ENCODE data around the gene MCFD2. TPM values are rescaled to one million over a fixed set of nuclear protein-coding genes. Genes with fewer than 3 reads are reported as not detected.

Gene MCFD2
- total RNA-seq, 1 donor from 2014 or later, result 33.0 TPM

GRCh38 chr2:46873604-46874068, 42.0 kb downstream of the MCFD2 start:
- no peak for DNase-seq
- no peak overlapping the region for H3K4me3 Mint-ChIP-seq (ENCODE audit: unreplicated experiment)

GRCh38 chr2:46872902-46873603, 42.6 kb downstream of the MCFD2 start:
- Mint-ChIP-seq H3K27ac (ENCODE audit: unreplicated experiment) (no peak overlapping the region), H3K36me3 (ENCODE audit: unreplicated experiment) (peaks cover 14% of the 10 kb centered on the region), H3K4me3 (ENCODE audit: unreplicated experiment) (peak overlapping the region; percentile 58), H3K27me3 (ENCODE audit: unreplicated experiment) (no peaks in the 10 kb centered on the region), H3K4me1 (ENCODE audit: low read depth, unreplicated experiment) (peaks cover 8% of the 10 kb centered on the region), H3K9me3 (ENCODE audit: unreplicated experiment) (peaks cover 2% of the 10 kb centered on the region)
- no peak for DNase-seq
- TF ChIP-seq CTCF (IDR thresholded peaks at IDR 0.05; ENCODE audit: partially characterized antibody, unreplicated experiment), result no peak

More at GRCh38 chr2:46873604-46874068, 42.0 kb downstream of the MCFD2 start:
- H3K36me3 Mint-ChIP-seq (ENCODE audit: unreplicated experiment), result peaks cover 14% of the 10 kb centered on the region
- no peak for TF ChIP-seq CTCF (IDR thresholded peaks at IDR 0.05; ENCODE audit: partially characterized antibody, unreplicated experiment)
- H3K27me3 Mint-ChIP-seq (ENCODE audit: unreplicated experiment), result no peaks in the 10 kb centered on the region
- H3K4me1 Mint-ChIP-seq (ENCODE audit: low read depth, unreplicated experiment), result peaks cover 8% of the 10 kb centered on the region
- H3K9me3 Mint-ChIP-seq (ENCODE audit: unreplicated experiment), result peaks cover 2% of the 10 kb centered on the region
- H3K27ac Mint-ChIP-seq (ENCODE audit: unreplicated experiment), result no peak overlapping the region

GRCh38 chr2:46871976-46872381, 43.6 kb downstream of the MCFD2 start:
- DNase-seq, result no peak
- H3K36me3 Mint-ChIP-seq (ENCODE audit: unreplicated experiment), result peaks cover 14% of the 10 kb centered on the region
- H3K27ac Mint-ChIP-seq (ENCODE audit: unreplicated experiment), result no peak overlapping the region
- no peaks in the 10 kb centered on the region for H3K27me3 Mint-ChIP-seq (ENCODE audit: unreplicated experiment)
- no peak overlapping the region for H3K4me3 Mint-ChIP-seq (ENCODE audit: unreplicated experiment)
- no peak for TF ChIP-seq CTCF (IDR thresholded peaks at IDR 0.05; ENCODE audit: partially characterized antibody, unreplicated experiment)
- H3K9me3 Mint-ChIP-seq (ENCODE audit: unreplicated experiment), result peaks cover 2% of the 10 kb centered on the region
- peaks cover 8% of the 10 kb centered on the region for H3K4me1 Mint-ChIP-seq (ENCODE audit: low read depth, unreplicated experiment)

DNA sequence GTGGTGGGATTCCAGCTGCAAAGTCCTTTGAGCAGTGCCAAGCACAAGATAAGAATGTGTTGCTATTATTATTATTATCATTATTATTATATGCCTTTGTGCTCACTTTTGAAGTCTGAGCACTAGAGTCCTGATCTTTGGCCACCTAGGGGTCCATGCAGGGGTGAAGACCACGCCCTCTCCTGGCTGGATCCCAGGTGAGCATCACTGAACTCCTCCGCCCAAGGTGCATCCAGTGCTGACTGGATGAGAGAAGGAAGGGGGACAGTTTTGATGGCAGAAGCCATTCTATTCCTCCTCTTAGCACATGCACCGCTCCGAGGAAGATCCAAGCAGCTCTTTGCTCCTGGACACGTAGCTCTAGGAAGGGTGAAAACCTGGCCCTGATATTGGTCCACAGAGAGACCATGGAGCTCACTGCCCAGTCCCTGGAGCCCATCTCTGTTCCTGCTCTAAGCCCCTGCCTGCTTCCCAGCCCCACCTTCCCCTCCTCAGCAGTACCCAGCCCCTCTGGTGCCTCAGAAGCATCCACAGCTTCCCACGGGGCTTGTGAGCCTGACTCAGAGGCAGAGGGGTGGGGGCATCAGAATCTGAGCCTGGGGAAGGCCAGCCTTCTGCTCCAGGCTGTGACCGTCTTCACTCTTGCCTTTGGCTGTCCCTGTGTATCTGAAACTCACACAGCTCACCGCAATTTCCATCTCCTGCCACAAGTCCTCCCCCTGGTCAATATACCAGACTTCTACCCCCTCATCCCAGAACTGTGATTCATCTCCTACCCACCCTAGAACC, 45.4 kb downstream of the MCFD2 start:
- TF ChIP-seq CTCF (IDR thresholded peaks at IDR 0.05; ENCODE audit: partially characterized antibody, unreplicated experiment), result no peak
- peaks cover 22% of the 10 kb centered on the region for H3K36me3 Mint-ChIP-seq (ENCODE audit: unreplicated experiment)
- peaks cover 2% of the 10 kb centered on the region for H3K9me3 Mint-ChIP-seq (ENCODE audit: unreplicated experiment)
- no peak overlapping the region for H3K4me3 Mint-ChIP-seq (ENCODE audit: unreplicated experiment)
- no peak overlapping the region for H3K27ac Mint-ChIP-seq (ENCODE audit: unreplicated experiment)
- no peak for DNase-seq
- peaks cover 8% of the 10 kb centered on the region for H3K4me1 Mint-ChIP-seq (ENCODE audit: low read depth, unreplicated experiment)
- peaks cover 2% of the 10 kb centered on the region for H3K27me3 Mint-ChIP-seq (ENCODE audit: unreplicated experiment)

- no peak for TF ChIP-seq CTCF (IDR thresholded peaks at IDR 0.05; ENCODE audit: partially characterized antibody, unreplicated experiment)
These were observed 46.0 kb downstream of the MCFD2 start for GRCh38 chr2:46869621-46870020.

More at GRCh38 chr2:46869621-46870020, 46.0 kb downstream of the MCFD2 start:
- H3K4me1 Mint-ChIP-seq (ENCODE audit: low read depth, unreplicated experiment), result peaks cover 8% of the 10 kb centered on the region
- no peak for DNase-seq
- no peak overlapping the region for H3K27ac Mint-ChIP-seq (ENCODE audit: unreplicated experiment)
- peaks cover 28% of the 10 kb centered on the region for H3K36me3 Mint-ChIP-seq (ENCODE audit: unreplicated experiment)
- H3K27me3 Mint-ChIP-seq (ENCODE audit: unreplicated experiment), result peaks cover 4% of the 10 kb centered on the region
- no peak overlapping the region for H3K4me3 Mint-ChIP-seq (ENCODE audit: unreplicated experiment)
- peaks cover 5% of the 10 kb centered on the region for H3K9me3 Mint-ChIP-seq (ENCODE audit: unreplicated experiment)

Measured in glutamatergic neuron (in vitro differentiated cells).